Gastroesophageal sphincter (tissue), 4 donors: ENCODE measurements around the gene AKAP13. TPM values are rescaled to one million over a fixed set of nuclear protein-coding genes. Genes with fewer than 3 reads are reported as not detected.
A peak's percentile ranks its signal among the peaks of the same experiment; 100 is the strongest.
"Not testable (repeated sequence)": the region's sequence is repeated elsewhere in the genome, so short reads cannot be mapped to it uniquely, and the experiment has no call there.

Experiments
- ATAC-seq: fragments of 150-250 bp; one replicate; pipeline ENCODE4 v1.9.1; 2016; ENCODE audit warnings: mild to moderate bottlenecking, moderate library complexity
- H3K27ac ChIP-seq, 4 donors: fragments of 200-600 bp; sonication (generic) in 3 of 4; 1 replicate in 3 of 4; 2 replicates in 1 of 4; pipeline ENCODE4 v1.5.1; 2016 to 2019
- H3K27me3 ChIP-seq: fragments of 200-600 bp; sonication (generic); one replicate; pipeline ENCODE4 v1.5.1; 2019
- H3K36me3 ChIP-seq, 2 donors: fragments of 200-600 bp; sonication (generic); one replicate each; pipeline ENCODE4 v1.5.1; 2019; ENCODE audit warnings: control low read depth in 1 of 2
- H3K4me1 ChIP-seq, 3 donors: fragments of 200-600 bp; sonication (generic); 1 replicate in 2 of 3; 2 replicates in 1 of 3; pipeline ENCODE4 v1.5.1; 2016 to 2019; ENCODE audit warnings: control low read depth in 2 of 3
- H3K4me3 ChIP-seq, 2 donors: fragments of 200-600 bp; sonication (generic); one replicate each; pipeline ENCODE4 v1.5.1; 2019; ENCODE audit warnings: mild to moderate bottlenecking in 1 of 2, moderate library complexity in 1 of 2
- H3K9me3 ChIP-seq, 3 donors: fragments of 200-600 bp; sonication (generic); one replicate each; pipeline ENCODE4 v1.5.1; 2017 to 2019; ENCODE audit warnings: control low read depth in 2 of 3
- EP300 ChIP-seq: sonication (generic); formaldehyde crosslinking; IDR thresholded peaks from one replicate; pipeline ENCODE4 v1.6.1; 2017; ENCODE audit warnings: antibody characterized with exemption, mild to moderate bottlenecking
- POLR2A ChIP-seq, 2 donors: fragments of 450-650 bp; IDR thresholded peaks; one replicate each; pipeline ENCODE4 v1.6.1; 2017; ENCODE audit warnings: antibody characterized with exemption in 2 of 2, mild to moderate bottlenecking in 2 of 2, moderate library complexity in 1 of 2
- POLR2AphosphoS5 ChIP-seq: sonication (generic); formaldehyde crosslinking; IDR thresholded peaks from one replicate; pipeline ENCODE4 v1.6.1; 2017; ENCODE audit warnings: antibody characterized with exemption
- WGBS, 2 donors: methylation state at CpG; one replicate each; pipeline ENCODE4 v1.1.5; 2018; ENCODE audit warnings: low coverage in 1 of 2; 5-methylcytosine and 5-hydroxymethylcytosine counted together
- total RNA-seq, 4 donors: library from RNA; depleted of rRNA; stranded (reverse); fragments of >200 nt; gene quantifications; one replicate each; pipeline ENCODE4 v1.1.0, GENCODE V29; 2016
- TF ChIP-seq, protein P1 (sequence below), 4 experiments: fragments of 200-600 bp in 2 of 4; fragments of 450-650 bp in 2 of 4; sonication (generic) in 1 of 4; IDR thresholded peaks; one replicate each; pipeline ENCODE4 v1.5.1; 2017 to 2019; ENCODE audit warnings: antibody characterized with exemption in 4 of 4, mild to moderate bottlenecking in 2 of 4, moderate library complexity in 2 of 4

The AKAP13 gene
- total RNA-seq, 4 donors from 2014 or later: 196 to 252 (median 215) TPM

GRCh38 chr15:85485956-85486567, 105.7 kb downstream of the AKAP13 start:
- TF ChIP-seq POLR2AphosphoS5: no peak
- TF ChIP-seq EP300: no peak
- TF ChIP-seq POLR2A (IDR thresholded peaks at IDR 0.05): no peak
- TF ChIP-seq, protein P1, sequence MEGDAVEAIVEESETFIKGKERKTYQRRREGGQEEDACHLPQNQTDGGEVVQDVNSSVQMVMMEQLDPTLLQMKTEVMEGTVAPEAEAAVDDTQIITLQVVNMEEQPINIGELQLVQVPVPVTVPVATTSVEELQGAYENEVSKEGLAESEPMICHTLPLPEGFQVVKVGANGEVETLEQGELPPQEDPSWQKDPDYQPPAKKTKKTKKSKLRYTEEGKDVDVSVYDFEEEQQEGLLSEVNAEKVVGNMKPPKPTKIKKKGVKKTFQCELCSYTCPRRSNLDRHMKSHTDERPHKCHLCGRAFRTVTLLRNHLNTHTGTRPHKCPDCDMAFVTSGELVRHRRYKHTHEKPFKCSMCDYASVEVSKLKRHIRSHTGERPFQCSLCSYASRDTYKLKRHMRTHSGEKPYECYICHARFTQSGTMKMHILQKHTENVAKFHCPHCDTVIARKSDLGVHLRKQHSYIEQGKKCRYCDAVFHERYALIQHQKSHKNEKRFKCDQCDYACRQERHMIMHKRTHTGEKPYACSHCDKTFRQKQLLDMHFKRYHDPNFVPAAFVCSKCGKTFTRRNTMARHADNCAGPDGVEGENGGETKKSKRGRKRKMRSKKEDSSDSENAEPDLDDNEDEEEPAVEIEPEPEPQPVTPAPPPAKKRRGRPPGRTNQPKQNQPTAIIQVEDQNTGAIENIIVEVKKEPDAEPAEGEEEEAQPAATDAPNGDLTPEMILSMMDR (IDR thresholded peaks at IDR 0.05): peak; percentile 49 to 85 (median 80)
- no peaks in the 10 kb centered on the region for H3K9me3 ChIP-seq
- peaks cover 0 to 5% of the 10 kb centered on the region in 2 donors for H3K36me3 ChIP-seq
- H3K27me3 ChIP-seq: no peaks in the 10 kb centered on the region
- no peak overlapping the region for H3K4me3 ChIP-seq
- H3K4me1 ChIP-seq: peaks cover 13 to 82% (median 21%) of the 10 kb centered on the region in 3 donors
- peak overlapping the region in 3 of 4 donors; percentile 4 to 73 (median 66) for H3K27ac ChIP-seq
- ATAC-seq: peak; percentile 68

GRCh38 chr15:85487796-85488195, 107.4 kb downstream of the AKAP13 start:
- ATAC-seq, H3K9me3 ChIP-seq, H3K4me3 ChIP-seq, H3K36me3 ChIP-seq, H3K27me3 ChIP-seq: not testable (repeated sequence)
- H3K27ac ChIP-seq: peak overlapping the region in 1 of 4 donors; percentile 10
- H3K4me1 ChIP-seq: peaks cover 2 to 66% (median 13%) of the 10 kb centered on the region in 3 donors
- 84 to 94% methylated on average over 6 of the region's 7 CpGs for whole genome bisulfite sequencing, 2 donors

DNA sequence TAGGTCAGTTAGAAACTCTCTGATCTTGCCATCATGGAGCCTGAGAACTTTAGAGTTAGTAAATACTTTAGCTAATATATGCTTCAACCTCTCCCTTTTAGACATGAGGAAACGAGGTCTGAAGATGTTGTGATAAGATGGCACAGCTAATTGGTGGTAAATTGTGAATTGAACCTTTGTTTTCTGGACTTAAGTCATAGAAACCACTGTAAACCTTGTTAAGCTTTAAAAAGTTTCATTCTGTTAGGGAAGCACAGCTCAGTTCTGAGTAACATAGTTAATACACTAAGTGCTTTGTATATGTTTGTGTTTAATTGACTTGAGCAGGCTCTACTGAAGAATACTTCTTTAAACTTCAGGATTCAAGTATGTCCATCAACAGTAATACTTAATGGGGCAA, 108.6 kb downstream of the AKAP13 start:
- Histone ChIP-seq H3K4me1 (peaks cover 2 to 66% (median 19%) of the 10 kb centered on the region in 3 donors), H3K27me3 (no peaks in the 10 kb centered on the region), H3K36me3 (peaks cover 0 to 5% of the 10 kb centered on the region in 2 donors), H3K9me3 (no peaks in the 10 kb centered on the region), H3K27ac (peak overlapping the region in 1 of 4 donors; percentile 21), H3K4me3 (no peak overlapping the region)
- TF ChIP-seq POLR2AphosphoS5 (no peak), POLR2A (IDR thresholded peaks at IDR 0.05) (no peak), EP300 (no peak)
- TF ChIP-seq, protein P1 (IDR thresholded peaks at IDR 0.05): no peak
- 54 to 64% methylated on average over 1 of the region's 1 CpG for WGBS, 2 donors
- ATAC-seq: no peak

DNA sequence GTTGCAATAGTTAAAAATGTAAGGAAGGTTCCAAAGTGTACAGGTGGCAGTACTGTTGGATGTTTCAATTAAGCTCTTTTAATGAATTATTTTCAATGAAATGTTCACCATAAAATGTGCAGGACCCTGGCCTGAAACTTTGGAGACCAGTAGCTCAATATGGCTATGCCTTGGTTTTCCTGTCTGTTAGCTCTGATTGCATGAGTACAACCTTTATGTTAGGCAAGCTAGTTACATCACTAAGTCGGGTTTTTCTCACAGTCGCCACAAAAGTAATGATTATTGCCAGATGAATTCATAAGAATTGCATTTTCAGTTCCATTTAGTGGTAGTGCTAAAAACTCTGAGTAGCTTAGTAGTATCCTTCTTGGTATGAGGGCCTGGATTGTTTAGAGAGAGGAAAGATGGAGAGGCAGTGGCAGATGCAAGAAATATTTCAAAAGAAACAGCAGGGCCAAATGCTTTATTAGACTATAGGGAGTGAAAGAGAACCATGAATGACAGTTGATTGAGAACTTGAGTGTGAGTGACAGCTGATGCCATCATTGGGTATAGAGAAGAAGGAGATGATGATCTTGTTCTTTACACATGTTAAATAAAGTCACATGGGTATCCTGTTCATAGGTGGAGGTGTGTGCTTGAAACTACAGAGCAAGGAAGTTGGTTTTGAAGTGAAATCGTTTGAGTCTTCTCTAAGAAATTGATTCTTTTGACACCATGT, 109.5 kb downstream of the AKAP13 start:
- H3K27ac ChIP-seq: no peak overlapping the region
- H3K36me3 ChIP-seq: peaks cover 0 to 5% of the 10 kb centered on the region in 2 donors
- 71 to 89% methylated on average over 3 of the region's 3 CpGs for WGBS, 2 donors
- no peaks in the 10 kb centered on the region for H3K9me3 ChIP-seq
- H3K4me1 ChIP-seq: peaks cover 10 to 66% (median 25%) of the 10 kb centered on the region in 3 donors
- no peaks in the 10 kb centered on the region for H3K27me3 ChIP-seq
- no peak for TF ChIP-seq EP300
- TF ChIP-seq, protein P1 (IDR thresholded peaks at IDR 0.05): no peak
- no peak for TF ChIP-seq POLR2AphosphoS5
- no peak for TF ChIP-seq POLR2A (IDR thresholded peaks at IDR 0.05)
- H3K4me3 ChIP-seq: no peak overlapping the region
- ATAC-seq: no peak

GRCh38 chr15:85490856-85491255, 110.5 kb downstream of the AKAP13 start:
- H3K9me3 ChIP-seq: no peaks in the 10 kb centered on the region
- whole genome bisulfite sequencing, 2 donors: 100% methylated on average over 1 of the region's 1 CpG; no CpG with 5 or more reads in 1 of the 2 donors
- no peak overlapping the region for H3K4me3 ChIP-seq
- H3K27ac ChIP-seq: no peak overlapping the region
- no peak for ATAC-seq
- H3K4me1 ChIP-seq: peaks cover 14 to 67% (median 29%) of the 10 kb centered on the region in 3 donors
- H3K36me3 ChIP-seq: peaks cover 0 to 5% of the 10 kb centered on the region in 2 donors
- no peaks in the 10 kb centered on the region for H3K27me3 ChIP-seq
- no peak for TF ChIP-seq EP300
- TF ChIP-seq, protein P1 (IDR thresholded peaks at IDR 0.05): no peak
- no peak for TF ChIP-seq POLR2AphosphoS5
- no peak for TF ChIP-seq POLR2A (IDR thresholded peaks at IDR 0.05)
